ENCODE measurements around the gene CCDC141.

CCDC141 gene

DNA sequence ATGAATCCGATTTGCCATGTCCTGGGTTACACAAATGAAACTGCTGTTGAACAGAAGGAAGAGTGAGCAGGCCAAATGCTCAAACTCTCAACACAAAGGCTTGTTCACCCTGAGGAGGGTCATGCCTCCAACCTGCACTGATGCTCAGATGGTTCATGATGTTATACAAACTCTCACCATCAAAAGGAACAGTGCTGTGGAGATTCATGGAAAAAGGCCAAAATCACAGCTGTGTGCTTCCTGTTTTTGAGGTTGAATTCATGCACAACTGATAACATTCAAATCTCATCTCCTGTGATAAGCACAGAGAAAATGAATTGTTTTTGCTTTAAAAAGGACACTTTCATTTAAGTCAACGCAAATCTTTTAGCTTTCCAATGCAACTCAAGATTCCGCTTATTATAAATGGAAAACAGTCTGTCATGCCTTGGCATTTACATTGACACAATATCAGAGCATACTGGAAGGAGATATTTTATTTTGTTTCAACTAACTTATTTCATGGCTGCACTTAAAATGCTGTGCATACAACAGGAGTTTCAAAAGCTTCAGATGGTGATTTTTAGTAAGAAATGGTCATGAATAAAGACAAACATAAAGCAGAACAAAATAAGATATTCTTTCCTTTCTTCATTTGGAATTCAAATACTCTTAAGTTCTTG is 220.5 kb downstream of the CCDC141 start:
- TF ChIP-seq, protein P1, sequence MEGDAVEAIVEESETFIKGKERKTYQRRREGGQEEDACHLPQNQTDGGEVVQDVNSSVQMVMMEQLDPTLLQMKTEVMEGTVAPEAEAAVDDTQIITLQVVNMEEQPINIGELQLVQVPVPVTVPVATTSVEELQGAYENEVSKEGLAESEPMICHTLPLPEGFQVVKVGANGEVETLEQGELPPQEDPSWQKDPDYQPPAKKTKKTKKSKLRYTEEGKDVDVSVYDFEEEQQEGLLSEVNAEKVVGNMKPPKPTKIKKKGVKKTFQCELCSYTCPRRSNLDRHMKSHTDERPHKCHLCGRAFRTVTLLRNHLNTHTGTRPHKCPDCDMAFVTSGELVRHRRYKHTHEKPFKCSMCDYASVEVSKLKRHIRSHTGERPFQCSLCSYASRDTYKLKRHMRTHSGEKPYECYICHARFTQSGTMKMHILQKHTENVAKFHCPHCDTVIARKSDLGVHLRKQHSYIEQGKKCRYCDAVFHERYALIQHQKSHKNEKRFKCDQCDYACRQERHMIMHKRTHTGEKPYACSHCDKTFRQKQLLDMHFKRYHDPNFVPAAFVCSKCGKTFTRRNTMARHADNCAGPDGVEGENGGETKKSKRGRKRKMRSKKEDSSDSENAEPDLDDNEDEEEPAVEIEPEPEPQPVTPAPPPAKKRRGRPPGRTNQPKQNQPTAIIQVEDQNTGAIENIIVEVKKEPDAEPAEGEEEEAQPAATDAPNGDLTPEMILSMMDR (IDR thresholded peaks at IDR 0.05) = no peak
- no peak for TF ChIP-seq ZFX (IDR thresholded peaks at IDR 0.05; ENCODE audit: borderline replicate concordance)
- no peak overlapping the region for H3K27ac ChIP-seq

DNA sequence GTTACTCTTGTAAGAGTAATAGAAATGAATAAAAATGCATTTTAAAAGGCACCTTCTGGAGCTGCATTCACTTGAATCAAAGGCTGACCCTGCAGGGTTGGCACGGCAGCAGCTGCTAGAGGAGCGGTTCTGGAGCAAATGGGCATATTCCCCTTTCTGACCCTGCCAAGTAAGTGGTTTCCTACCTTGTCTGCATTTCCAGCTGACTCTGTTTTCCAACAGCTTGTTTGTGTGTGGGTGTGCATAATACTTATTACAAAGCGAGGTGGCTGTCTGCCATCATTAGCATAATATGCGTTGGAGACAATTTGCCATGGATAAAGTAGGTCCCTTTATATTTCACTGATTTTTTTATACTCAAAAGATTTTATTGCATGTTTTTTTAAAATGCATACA is 221.5 kb downstream of the CCDC141 start:
- no peak for TF ChIP-seq ZFX (IDR thresholded peaks at IDR 0.05; ENCODE audit: borderline replicate concordance)
- TF ChIP-seq, protein P1 (IDR thresholded peaks at IDR 0.05) = no peak
- no peak overlapping the region for H3K27ac ChIP-seq

DNA sequence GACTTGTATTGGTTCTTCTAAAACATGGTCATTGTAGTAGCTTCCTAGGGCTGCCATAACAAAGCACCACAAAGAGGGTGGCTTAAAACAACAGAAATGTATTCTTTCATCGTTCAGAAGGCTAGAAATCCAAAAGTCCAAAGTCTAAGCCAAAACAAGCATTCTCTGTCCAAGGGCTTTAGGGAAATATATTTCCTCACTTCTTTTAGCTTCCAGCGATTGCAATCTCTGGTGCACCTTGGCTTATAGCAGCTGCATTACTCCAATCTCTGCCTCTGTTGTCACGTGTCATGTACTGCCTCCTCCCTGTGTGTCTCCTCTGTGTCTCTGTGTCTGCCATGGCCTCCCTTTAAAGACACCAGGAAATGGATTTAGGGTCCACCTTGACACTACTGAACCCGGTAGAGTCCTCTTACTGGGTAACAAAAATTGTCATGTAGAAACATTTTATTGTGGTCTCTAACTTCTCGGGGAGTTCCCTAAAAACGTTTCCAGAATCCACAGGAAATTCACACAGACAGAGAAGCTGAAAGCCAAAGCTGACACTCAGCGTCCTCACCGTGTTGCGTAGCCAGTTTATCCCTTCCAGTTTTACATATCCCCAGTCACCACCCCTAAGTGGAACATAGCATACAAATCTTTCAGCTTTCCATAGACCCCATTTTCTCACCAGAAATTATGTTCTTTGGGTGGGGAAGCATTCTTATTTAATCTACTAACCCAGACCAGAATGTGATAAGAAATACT is 222.0 kb downstream of the CCDC141 start:
- no peak for TF ChIP-seq ZFX (IDR thresholded peaks at IDR 0.05; ENCODE audit: borderline replicate concordance)
- TF ChIP-seq, protein P1 (IDR thresholded peaks at IDR 0.05) = no peak
- H3K27ac ChIP-seq = no peak overlapping the region

- TF ChIP-seq, protein P1 (IDR thresholded peaks at IDR 0.05) = no peak
- H3K27ac ChIP-seq = no peak overlapping the region
These were observed 222.8 kb downstream of the CCDC141 start for GRCh38 chr2:178827111-178827510.

GRCh38 chr2:178825183-178825582 is 224.8 kb downstream of the CCDC141 start:
- no peak overlapping the region for H3K27ac ChIP-seq
- TF ChIP-seq ZFX (IDR thresholded peaks at IDR 0.05; ENCODE audit: borderline replicate concordance) = no peak
- TF ChIP-seq, protein P1 (IDR thresholded peaks at IDR 0.05) = no peak

GRCh38 chr2:178824181-178824580 is 225.8 kb downstream of the CCDC141 start:
- TF ChIP-seq, protein P1 (IDR thresholded peaks at IDR 0.05) = no peak
- TF ChIP-seq ZFX (IDR thresholded peaks at IDR 0.05; ENCODE audit: borderline replicate concordance) = no peak
- H3K27ac ChIP-seq = no peak overlapping the region

- TF ChIP-seq, protein P1 (IDR thresholded peaks at IDR 0.05) = no peak
- TF ChIP-seq ZFX (IDR thresholded peaks at IDR 0.05; ENCODE audit: borderline replicate concordance) = no peak
- no peak overlapping the region for H3K27ac ChIP-seq
These were observed 229.9 kb downstream of the CCDC141 start for GRCh38 chr2:178819992-178820391.
